AG09319 (cell line): ENCODE results near the gene NLN.
"Not testable (repeated sequence)": the region's sequence is repeated elsewhere in the genome, so short reads cannot be mapped to it uniquely, and the experiment has no call there.

Experiments used
- DNase-seq: peaks from one replicate; pipeline ENCODE4 v3.0.0-alpha.2; 2010; ENCODE audit warnings: low read depth; ENCODE audit errors: extremely low read depth
- CTCF ChIP-seq: IDR thresholded peaks from 2 replicates; pipeline ENCODE4 v1.5.1; 2011; ENCODE audit warnings: low read depth, mild to moderate bottlenecking, inconsistent platforms, low read length, moderate library complexity

Gene NLN

GRCh38 chr5:65721720-65722574 lies at the start of gene NLN, which contains the start of gene SGTB:
NLN (plus strand) TSS chr5:65722205; CDS start chr5:65722374, 169 bp downstream.
SGTB (minus strand) TSS chr5:65722109; CDS start chr5:65720807, 1,302 bp downstream.
- no peak for TF ChIP-seq CTCF

DNA sequence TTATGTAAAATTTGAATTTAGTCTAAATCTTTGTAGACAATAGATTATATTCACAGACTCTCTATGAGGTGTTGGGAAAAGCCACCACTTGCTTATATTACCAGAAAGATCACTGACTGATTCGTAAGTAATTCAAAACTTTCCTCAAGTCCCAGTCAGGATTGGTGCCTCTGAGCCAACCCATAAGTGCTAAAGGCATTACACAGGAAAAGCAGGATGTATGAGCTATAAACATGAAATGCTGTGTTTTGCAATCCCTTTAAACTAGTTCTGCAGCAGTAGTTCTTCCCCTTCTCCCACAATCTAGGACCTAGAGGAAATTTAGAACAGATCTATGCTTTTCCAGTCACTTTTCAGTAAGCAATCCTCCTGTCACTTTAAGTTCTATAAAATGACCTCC lies 49.2 kb upstream of the NLN start:
- no peak for TF ChIP-seq CTCF
- DNase-seq = no peak

More at GRCh38 chr5:65721720-65722574, at the start of gene NLN, which contains the start of gene SGTB:
- no peak for DNase-seq

DNA sequence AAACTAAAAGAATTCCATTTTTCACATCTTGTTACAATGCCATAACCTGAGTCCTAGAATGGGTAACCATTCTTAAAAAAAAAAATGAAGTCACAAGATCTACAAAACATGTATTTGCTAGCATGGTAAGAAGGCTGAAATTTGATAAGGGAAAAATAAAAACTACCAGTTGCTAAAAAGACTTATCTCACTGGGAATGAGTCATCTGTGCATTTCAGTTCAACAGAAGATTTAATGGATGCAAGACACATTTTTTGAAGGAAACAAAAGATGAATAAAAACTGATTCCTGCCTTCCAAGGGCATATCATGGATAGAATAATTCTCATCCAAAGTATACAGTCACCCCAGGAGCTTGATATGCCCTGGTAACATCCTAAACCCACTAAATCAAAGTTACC lies 47.3 kb upstream of the NLN start:
- no peak for DNase-seq
- TF ChIP-seq CTCF = no peak

DNA sequence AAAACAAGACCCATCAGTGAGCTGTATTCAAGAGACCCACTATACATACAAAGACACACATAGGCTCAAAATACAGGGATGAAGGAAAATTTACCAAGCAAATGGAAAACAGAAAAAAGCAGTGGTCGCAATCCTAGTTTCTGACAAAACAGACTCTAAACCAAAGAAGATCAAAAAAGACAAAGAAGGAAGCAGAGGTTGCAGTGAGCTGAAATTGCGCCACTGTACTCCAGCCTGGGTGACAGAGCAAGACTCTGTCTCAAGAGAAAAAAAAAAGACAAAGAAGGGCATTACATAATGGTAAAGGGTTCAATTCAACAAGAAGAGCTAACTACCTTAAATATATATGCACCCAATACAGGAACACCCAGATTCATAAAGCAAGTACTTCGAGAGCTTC lies 45.9 kb upstream of the NLN start:
- DNase-seq = not testable (repeated sequence)

DNA sequence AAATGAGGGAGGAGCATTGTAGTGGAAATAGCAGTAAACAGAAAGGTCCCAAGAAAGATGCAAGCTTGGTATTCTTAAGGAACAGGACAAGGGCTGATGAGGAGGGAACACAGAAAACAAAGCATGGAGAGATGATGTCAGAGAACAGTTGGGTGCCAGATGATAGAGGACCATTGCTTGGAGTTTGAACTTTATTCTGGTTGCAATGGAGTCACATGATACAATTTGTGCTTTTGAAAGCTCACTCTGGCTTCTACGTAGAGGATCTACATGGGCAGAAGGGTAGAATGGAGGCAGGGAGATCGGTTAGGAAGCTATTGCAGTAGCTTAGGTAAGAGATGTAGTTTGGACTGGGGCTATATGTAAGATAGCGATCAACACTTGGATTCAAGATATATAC lies 39.9 kb upstream of the NLN start:
- no peak for TF ChIP-seq CTCF

DNA sequence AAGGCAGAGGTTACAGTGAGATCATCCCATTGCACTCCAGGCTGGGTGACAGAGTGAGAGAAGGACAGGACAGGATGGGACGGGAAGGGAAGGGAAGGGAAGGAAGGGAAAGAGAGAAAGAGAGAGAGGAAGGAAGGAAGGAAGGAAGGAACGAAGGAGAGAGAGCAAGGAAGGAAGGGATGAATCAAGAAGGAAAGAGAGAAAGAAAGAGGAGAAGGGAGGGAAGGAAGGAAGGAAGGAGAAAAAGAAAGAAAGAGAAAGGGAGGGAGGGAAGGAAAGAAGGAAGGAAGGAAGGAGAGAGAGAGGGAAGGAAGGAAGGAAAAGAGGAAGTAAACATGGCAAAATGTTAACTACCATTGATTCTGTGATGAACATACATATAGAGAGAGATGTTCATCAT lies 28.9 kb upstream of the NLN start:
- no peak for DNase-seq
- no peak for TF ChIP-seq CTCF

More for the DNA sequence above, 39.9 kb upstream of the NLN start:
- no peak for DNase-seq

DNA sequence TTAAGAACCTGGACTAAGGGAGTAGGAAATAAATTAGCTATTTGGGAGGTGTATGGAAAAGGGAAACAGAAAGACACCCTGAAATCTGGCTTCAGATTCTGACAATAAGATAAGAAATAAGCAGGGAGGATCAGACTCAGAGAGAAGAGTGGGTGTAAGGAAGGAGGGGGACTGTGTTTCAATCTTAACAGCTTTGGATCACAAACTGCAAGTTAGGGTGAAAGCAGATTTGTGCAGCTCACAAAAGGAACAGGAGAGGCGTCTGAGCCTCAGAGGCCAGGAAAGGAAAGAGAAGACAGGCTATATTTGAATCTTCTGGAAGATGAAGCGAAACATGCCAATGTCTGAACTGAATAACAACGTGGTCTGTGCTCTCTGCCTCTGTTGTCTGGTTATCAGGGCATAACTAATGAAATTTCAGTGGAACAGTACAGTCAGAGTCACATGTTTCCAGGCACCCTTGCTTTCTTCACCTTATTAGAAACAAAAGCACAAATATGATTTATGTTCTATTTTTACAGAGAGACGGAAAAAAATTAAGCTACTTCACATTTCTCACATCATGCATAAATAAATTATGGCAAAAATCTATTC lies 26.7 kb upstream of the NLN start:
- TF ChIP-seq CTCF = no peak
- no peak for DNase-seq

- TF ChIP-seq CTCF = no peak
- DNase-seq = no peak
These were observed 26.1 kb upstream of the NLN start for GRCh38 chr5:65695896-65696295.
